Loucy (cell line): ENCODE data around the gene FAHD1.

Experiments
- H2AFZ ChIP-seq: fragments of 200-600 bp; sonication (generic); 2 replicates; pipeline ENCODE4 v1.6.0; 2016; ENCODE audit warnings: antibody characterized with exemption, mild to moderate bottlenecking, low read length, moderate library complexity
- H3F3A ChIP-seq: fragments of 200-600 bp; 2 replicates; pipeline ENCODE4 v1.6.0; 2016; ENCODE audit warnings: antibody characterized with exemption, low read depth, mild to moderate bottlenecking
- H3K27me3 ChIP-seq: fragments of 200-600 bp; sonication (generic); 2 replicates; pipeline ENCODE4 v1.6.1; 2014; ENCODE audit warnings: low read length, mild to moderate bottlenecking; ENCODE audit not compliant: insufficient read depth, poor library complexity, severe bottlenecking
- H3K36me3 ChIP-seq: fragments of 200-600 bp; sonication (generic); 2 replicates; pipeline ENCODE4 v1.6.1; 2016; ENCODE audit warnings: low read length; ENCODE audit not compliant: insufficient read depth
- H3K4me1 ChIP-seq: fragments of 200-600 bp; sonication (generic); 2 replicates; pipeline ENCODE4 v1.5.1; 2014; ENCODE audit warnings: low read length, mild to moderate bottlenecking; ENCODE audit not compliant: insufficient read depth, poor library complexity, severe bottlenecking
- H3K4me2 ChIP-seq: fragments of 200-600 bp; sonication (generic); 2 replicates; pipeline ENCODE4 v1.6.0; 2014; ENCODE audit warnings: antibody characterized with exemption, low read length, low read depth, mild to moderate bottlenecking; ENCODE audit not compliant: poor library complexity, severe bottlenecking
- H3K4me3 ChIP-seq: fragments of 200-600 bp; sonication (generic); 2 replicates; pipeline ENCODE4 v1.5.1; 2014; ENCODE audit warnings: low read length, mild to moderate bottlenecking, mixed read lengths; ENCODE audit not compliant: poor library complexity, severe bottlenecking
- H3K79me2 ChIP-seq: fragments of 200-600 bp; sonication (generic); 2 replicates; pipeline ENCODE4 v1.6.1; 2014; ENCODE audit warnings: low read length; ENCODE audit not compliant: insufficient read depth
- H3K9ac ChIP-seq: fragments of 200-600 bp; sonication (generic); 2 replicates; pipeline ENCODE4 v1.6.0; 2014; ENCODE audit warnings: mild to moderate bottlenecking, low read depth, low read length, moderate library complexity; ENCODE audit not compliant: poor library complexity, severe bottlenecking
- H3K9me2 ChIP-seq: fragments of 200-600 bp; sonication (generic); replicated peaks from 2 replicates; pipeline ENCODE4 v1.6.1; 2016; ENCODE audit warnings: low read depth, low read length, mixed read lengths
- H3K9me3 ChIP-seq: fragments of 200-600 bp; sonication (generic); 2 replicates; pipeline ENCODE4 v1.6.1; 2014; ENCODE audit warnings: mild to moderate bottlenecking, antibody characterized with exemption, low read length, low read depth; ENCODE audit not compliant: insufficient read depth
- H4K20me1 ChIP-seq: fragments of 200-600 bp; sonication (generic); 2 replicates; pipeline ENCODE4 v1.6.0; 2014; ENCODE audit warnings: antibody characterized with exemption, low read length, mild to moderate bottlenecking; ENCODE audit not compliant: insufficient read depth, poor library complexity, severe bottlenecking
- EZH2phosphoT487 ChIP-seq: fragments of 200-600 bp; IDR thresholded peaks from 2 replicates; pipeline ENCODE4 v1.6.1; 2018; ENCODE audit warnings: antibody characterized with exemption, mild to moderate bottlenecking, moderate library complexity, borderline replicate concordance
- TF ChIP-seq, protein P1 (sequence below): fragments of 200-600 bp; sonication (generic); conservative IDR thresholded peaks from 2 replicates; pipeline ENCODE4 v1.5.1; 2014; ENCODE audit warnings: mild to moderate bottlenecking, antibody characterized with exemption, low read length

The FAHD1 gene

DNA sequence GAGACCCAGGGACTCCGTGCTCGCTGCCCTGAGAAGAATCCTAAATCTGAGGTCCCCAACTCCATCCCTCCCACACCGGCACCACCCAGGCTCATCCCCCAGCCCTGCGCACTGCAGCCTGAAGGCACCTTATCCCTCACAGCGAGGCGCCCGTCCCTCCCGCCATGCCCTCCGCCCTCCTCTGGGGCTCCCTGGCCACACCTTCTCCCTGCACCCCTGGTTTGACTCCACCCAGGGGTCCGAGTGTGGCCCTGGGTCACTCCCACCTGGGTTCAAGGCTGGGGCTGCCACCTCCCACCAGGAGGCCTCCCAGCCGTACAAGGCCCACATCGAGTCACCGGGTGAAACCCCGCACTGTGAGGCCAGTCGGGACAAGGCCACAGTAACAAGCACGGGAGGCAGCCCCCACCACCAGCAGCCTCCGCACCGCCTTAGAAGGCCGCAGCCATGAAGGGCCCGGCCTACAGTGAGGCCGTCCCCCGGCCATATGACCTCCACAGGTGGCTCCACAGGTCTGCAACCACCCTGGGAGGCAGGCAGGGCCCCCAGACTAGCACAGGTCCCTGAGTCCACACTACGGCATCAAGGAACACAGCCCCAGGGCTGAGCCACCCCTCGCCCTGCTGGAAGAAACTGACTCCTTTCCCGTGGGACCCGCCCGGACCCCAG, 8.7 kb upstream of the FAHD1 start:
- no peaks in the 10 kb centered on the region for H3K9me2 ChIP-seq
- no peaks in the 10 kb centered on the region for H3K79me2 ChIP-seq
- TF ChIP-seq, protein P1, sequence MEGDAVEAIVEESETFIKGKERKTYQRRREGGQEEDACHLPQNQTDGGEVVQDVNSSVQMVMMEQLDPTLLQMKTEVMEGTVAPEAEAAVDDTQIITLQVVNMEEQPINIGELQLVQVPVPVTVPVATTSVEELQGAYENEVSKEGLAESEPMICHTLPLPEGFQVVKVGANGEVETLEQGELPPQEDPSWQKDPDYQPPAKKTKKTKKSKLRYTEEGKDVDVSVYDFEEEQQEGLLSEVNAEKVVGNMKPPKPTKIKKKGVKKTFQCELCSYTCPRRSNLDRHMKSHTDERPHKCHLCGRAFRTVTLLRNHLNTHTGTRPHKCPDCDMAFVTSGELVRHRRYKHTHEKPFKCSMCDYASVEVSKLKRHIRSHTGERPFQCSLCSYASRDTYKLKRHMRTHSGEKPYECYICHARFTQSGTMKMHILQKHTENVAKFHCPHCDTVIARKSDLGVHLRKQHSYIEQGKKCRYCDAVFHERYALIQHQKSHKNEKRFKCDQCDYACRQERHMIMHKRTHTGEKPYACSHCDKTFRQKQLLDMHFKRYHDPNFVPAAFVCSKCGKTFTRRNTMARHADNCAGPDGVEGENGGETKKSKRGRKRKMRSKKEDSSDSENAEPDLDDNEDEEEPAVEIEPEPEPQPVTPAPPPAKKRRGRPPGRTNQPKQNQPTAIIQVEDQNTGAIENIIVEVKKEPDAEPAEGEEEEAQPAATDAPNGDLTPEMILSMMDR = no peak
- no peak for TF ChIP-seq EZH2phosphoT487
- H3K4me3 ChIP-seq = no peak overlapping the region
- no peak overlapping the region for H3K4me2 ChIP-seq
- H3K36me3 ChIP-seq = no peaks in the 10 kb centered on the region
- no peak overlapping the region for H2AFZ ChIP-seq
- H3F3A ChIP-seq = no peaks in the 10 kb centered on the region
- no peaks in the 10 kb centered on the region for H3K27me3 ChIP-seq
- no peaks in the 10 kb centered on the region for H3K4me1 ChIP-seq
- no peaks in the 10 kb centered on the region for H3K9me3 ChIP-seq
- H4K20me1 ChIP-seq = no peaks in the 10 kb centered on the region
- no peak overlapping the region for H3K9ac ChIP-seq

DNA sequence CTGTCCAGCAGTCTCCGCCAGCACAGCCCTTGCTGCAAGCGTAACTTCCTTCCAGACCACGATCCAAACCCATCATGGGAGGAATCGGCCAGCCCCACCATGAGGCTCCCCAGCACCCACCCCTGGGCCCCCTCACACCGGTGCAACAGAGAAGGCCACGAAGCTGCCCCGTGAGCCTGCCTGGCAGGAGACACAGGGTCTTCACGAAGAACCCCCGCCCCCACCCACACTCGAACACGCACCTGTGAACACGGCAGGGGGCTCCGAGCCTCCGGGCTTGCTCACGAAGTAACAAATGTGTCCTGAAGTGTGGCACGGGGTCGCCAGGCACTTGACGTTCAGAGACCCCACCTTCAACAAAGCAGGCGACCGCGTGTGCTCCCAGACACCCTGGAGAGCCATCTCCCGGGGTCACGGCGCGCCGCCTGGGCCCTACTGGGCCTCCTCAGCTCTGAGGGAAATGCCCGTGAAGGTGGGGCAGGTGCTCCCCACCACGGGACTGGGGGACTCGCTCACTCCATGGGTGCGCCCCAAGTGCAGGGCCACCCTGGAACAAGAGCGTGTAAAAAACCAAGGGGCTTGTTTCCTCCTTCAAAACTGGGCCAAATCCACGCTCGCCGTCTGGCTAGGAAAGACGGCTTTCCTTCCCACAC, 8.0 kb upstream of the FAHD1 start:
- H3K36me3 ChIP-seq = no peaks in the 10 kb centered on the region
- H3K9ac ChIP-seq = no peak overlapping the region
- no peaks in the 10 kb centered on the region for H3K27me3 ChIP-seq

DNA sequence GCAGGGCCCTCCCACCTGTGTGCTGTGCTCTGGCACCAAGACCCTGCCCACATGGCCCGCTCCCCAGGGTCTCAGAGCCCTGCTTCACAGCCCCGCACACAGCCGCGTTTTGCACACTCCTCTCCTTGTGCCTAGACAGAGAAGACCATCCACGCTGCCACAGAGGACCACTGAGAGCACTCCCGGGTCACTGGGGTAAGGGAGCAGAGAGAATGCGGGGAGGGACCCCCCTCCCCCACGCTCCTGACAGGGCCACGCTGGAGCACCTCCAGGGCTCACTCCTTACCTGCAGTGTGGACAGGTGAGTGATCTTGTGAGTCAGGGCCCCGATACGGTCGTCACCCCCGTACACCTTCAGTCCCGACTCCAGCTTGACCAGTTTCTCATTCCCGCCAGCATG, 7.4 kb upstream of the FAHD1 start:
- no peak overlapping the region for H3K9ac ChIP-seq
- H3F3A ChIP-seq = no peaks in the 10 kb centered on the region
- H3K4me3 ChIP-seq = no peak overlapping the region
- TF ChIP-seq, protein P1 = no peak
- no peak for TF ChIP-seq EZH2phosphoT487
- H3K79me2 ChIP-seq = no peaks in the 10 kb centered on the region
- no peaks in the 10 kb centered on the region for H3K9me3 ChIP-seq
- H2AFZ ChIP-seq = no peak overlapping the region
- no peaks in the 10 kb centered on the region for H3K4me1 ChIP-seq
- no peaks in the 10 kb centered on the region for H3K36me3 ChIP-seq
- H3K27me3 ChIP-seq = no peaks in the 10 kb centered on the region
- H4K20me1 ChIP-seq = no peaks in the 10 kb centered on the region
- H3K9me2 ChIP-seq = no peaks in the 10 kb centered on the region
- H3K4me2 ChIP-seq = no peak overlapping the region

More for the DNA sequence above, 8.0 kb upstream of the FAHD1 start:
- Histone ChIP-seq H2AFZ (no peak overlapping the region), H3K4me2 (no peak overlapping the region), H3F3A (no peaks in the 10 kb centered on the region), H3K9me2 (no peaks in the 10 kb centered on the region), H3K4me1 (no peaks in the 10 kb centered on the region), H3K9me3 (no peaks in the 10 kb centered on the region), H3K4me3 (no peak overlapping the region), H4K20me1 (no peaks in the 10 kb centered on the region), H3K79me2 (no peaks in the 10 kb centered on the region)
- no peak for TF ChIP-seq EZH2phosphoT487
- TF ChIP-seq, protein P1 = no peak
